ENCODE measurements around the gene SGK2. TPM values are rescaled to one million over a fixed set of nuclear protein-coding genes. Genes with fewer than 3 reads are reported as not detected.

Gene SGK2
- total and polyA plus RNA-seq, 2 of the 13 experiments (the other 11 are each of a cell fraction or from before 2014, with no cell fraction given) = 6.2 to 29.4 TPM

DNA sequence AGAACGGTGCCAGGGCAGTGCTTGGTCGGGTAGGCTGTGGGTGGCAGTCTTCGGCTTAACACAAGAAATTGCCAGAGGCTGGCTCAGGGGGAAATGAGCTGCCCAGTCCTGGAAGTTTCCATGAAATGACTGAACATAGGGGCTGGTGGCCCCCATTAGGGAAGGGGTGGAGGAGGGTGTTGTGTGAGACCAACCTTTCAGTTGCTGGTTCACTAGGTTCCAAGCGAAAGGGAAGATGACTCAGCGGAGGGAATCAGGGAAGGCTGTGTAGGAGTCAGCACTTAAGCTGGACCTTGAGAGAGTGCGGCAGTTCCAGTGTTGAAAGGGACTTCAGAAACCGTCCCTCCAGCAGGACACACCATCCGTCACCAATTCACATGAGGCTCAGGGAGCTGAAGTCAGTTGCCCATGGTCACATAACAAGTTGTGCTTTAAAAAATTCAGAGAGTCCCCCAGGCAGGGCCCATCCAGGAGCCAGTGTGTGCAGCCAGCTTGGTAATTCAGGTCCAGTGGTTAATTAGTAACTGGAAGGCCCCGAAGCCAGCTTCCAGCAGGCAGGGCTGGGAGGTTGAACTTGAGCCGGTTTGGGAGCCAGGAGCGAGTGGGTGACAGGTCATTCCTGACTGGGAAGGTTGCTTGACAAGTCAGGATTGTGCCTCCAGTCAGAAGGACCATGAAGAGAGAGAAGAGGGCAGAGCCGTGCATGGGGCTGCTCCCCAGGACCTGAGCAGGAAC, at the start of gene SGK2 (continued):
- TF ChIP-seq, protein P1, sequence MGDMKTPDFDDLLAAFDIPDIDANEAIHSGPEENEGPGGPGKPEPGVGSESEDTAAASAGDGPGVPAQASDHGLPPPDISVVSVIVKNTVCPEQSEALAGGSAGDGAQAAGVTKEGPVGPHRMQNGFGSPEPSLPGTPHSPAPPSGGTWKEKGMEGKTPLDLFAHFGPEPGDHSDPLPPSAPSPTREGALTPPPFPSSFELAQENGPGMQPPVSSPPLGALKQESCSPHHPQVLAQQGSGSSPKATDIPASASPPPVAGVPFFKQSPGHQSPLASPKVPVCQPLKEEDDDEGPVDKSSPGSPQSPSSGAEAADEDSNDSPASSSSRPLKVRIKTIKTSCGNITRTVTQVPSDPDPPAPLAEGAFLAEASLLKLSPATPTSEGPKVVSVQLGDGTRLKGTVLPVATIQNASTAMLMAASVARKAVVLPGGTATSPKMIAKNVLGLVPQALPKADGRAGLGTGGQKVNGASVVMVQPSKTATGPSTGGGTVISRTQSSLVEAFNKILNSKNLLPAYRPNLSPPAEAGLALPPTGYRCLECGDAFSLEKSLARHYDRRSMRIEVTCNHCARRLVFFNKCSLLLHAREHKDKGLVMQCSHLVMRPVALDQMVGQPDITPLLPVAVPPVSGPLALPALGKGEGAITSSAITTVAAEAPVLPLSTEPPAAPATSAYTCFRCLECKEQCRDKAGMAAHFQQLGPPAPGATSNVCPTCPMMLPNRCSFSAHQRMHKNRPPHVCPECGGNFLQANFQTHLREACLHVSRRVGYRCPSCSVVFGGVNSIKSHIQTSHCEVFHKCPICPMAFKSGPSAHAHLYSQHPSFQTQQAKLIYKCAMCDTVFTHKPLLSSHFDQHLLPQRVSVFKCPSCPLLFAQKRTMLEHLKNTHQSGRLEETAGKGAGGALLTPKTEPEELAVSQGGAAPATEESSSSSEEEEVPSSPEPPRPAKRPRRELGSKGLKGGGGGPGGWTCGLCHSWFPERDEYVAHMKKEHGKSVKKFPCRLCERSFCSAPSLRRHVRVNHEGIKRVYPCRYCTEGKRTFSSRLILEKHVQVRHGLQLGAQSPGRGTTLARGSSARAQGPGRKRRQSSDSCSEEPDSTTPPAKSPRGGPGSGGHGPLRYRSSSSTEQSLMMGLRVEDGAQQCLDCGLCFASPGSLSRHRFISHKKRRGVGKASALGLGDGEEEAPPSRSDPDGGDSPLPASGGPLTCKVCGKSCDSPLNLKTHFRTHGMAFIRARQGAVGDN (CRISPR knock-in tag; IDR thresholded peaks at IDR 0.05) = peak; percentile 83
- TF ChIP-seq, protein P2, sequence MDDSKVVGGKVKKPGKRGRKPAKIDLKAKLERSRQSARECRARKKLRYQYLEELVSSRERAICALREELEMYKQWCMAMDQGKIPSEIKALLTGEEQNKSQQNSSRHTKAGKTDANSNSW (CRISPR knock-in tag; IDR thresholded peaks at IDR 0.05; ENCODE audit: borderline replicate concordance) = no peak
- TF ChIP-seq, protein P3, sequence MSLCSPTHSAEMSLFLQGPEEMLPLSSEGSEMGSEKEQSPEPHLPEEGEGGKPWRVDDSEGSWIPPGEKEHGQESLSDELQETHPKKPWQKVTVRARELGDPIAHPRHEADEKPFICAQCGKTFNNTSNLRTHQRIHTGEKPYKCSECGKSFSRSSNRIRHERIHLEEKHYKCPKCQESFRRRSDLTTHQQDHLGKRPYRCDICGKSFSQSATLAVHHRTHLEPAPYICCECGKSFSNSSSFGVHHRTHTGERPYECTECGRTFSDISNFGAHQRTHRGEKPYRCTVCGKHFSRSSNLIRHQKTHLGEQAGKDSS (CRISPR knock-in tag; IDR thresholded peaks at IDR 0.05; ENCODE audit: borderline replicate concordance, low read depth) = no peak; the same call in none of the 2 replicates
- TF ChIP-seq ZNF10 (CRISPR knock-in tag; IDR thresholded peaks at IDR 0.05; ENCODE audit: borderline replicate concordance, low read depth) (no peak), PAX8 (CRISPR knock-in tag; IDR thresholded peaks at IDR 0.05; ENCODE audit: borderline replicate concordance) (no peak), ZKSCAN8 (CRISPR knock-in tag; IDR thresholded peaks at IDR 0.05; ENCODE audit: borderline replicate concordance) (no peak), SMC3 (IDR thresholded peaks at IDR 0.05; ENCODE audit: low read length) (peak; percentile 33), HES4 (CRISPR knock-in tag; IDR thresholded peaks at IDR 0.05; ENCODE audit: borderline replicate concordance) (peak; percentile 22; the same call in 1 of the 2 replicates), MED8 (CRISPR knock-in tag; IDR thresholded peaks at IDR 0.05; ENCODE audit: insufficient replicate concordance) (peak; percentile 77), NPAS2 (CRISPR knock-in tag; IDR thresholded peaks at IDR 0.05; ENCODE audit: borderline replicate concordance) (no peak), CENPX (CRISPR knock-in tag; IDR thresholded peaks at IDR 0.05) (no peak), SETDB1 (CRISPR knock-in tag; IDR thresholded peaks at IDR 0.05; ENCODE audit: borderline replicate concordance) (no peak), ADNP (CRISPR knock-in tag; IDR thresholded peaks at IDR 0.05) (peak; percentile 30; the same call in 1 of the 2 replicates), NFRKB (IDR thresholded peaks at IDR 0.05) (no peak), MYC (CRISPR knock-in tag; IDR thresholded peaks at IDR 0.05; ENCODE audit: borderline replicate concordance) (no peak; the same call in 1 of the 2 replicates), NCOA5 (CRISPR knock-in tag; IDR thresholded peaks at IDR 0.05) (no peak), HNF4G (IDR thresholded peaks at IDR 0.05; ENCODE audit: borderline replicate concordance, low read depth, low read length) (no peak), HNF4G (CRISPR knock-in tag; IDR thresholded peaks at IDR 0.05; ENCODE audit: borderline replicate concordance, low read depth) (no peak; the same call in none of the 2 replicates), PHF5A (CRISPR knock-in tag; IDR thresholded peaks at IDR 0.05; ENCODE audit: low read depth, unreplicated experiment) (peak; percentile 29), KLF6 (CRISPR knock-in tag; IDR thresholded peaks at IDR 0.05) (peak; percentile 65; the same call in 1 of the 2 replicates), KDM1A (CRISPR knock-in tag; IDR thresholded peaks at IDR 0.05) (no peak), MTF1 (CRISPR knock-in tag; IDR thresholded peaks at IDR 0.05) (no peak)
- TF ChIP-seq, protein P4, sequence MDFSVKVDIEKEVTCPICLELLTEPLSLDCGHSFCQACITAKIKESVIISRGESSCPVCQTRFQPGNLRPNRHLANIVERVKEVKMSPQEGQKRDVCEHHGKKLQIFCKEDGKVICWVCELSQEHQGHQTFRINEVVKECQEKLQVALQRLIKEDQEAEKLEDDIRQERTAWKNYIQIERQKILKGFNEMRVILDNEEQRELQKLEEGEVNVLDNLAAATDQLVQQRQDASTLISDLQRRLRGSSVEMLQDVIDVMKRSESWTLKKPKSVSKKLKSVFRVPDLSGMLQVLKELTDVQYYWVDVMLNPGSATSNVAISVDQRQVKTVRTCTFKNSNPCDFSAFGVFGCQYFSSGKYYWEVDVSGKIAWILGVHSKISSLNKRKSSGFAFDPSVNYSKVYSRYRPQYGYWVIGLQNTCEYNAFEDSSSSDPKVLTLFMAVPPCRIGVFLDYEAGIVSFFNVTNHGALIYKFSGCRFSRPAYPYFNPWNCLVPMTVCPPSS (IDR thresholded peaks at IDR 0.05) = no peak
- TF ChIP-seq, protein P5, sequence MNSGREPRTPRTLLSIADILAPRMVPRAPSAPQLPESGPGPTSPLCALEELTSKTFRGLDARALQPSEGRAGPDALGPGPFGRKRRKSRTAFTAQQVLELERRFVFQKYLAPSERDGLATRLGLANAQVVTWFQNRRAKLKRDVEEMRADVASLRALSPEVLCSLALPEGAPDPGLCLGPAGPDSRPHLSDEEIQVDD (CRISPR knock-in tag; IDR thresholded peaks at IDR 0.05; ENCODE audit: borderline replicate concordance) = no peak; the same call in 1 of the 2 replicates

Measured in HepG2 (cell line).